CD4-positive, alpha-beta T cell (primary cell): ENCODE results near the gene TM4SF1. TPM values are rescaled to one million over a fixed set of nuclear protein-coding genes. Genes with fewer than 3 reads are reported as not detected.

ENCODE experiments used
- ATAC-seq: fragments of 200-7000 bp; cut with Tn5 transposase; one replicate; pipeline ENCODE4 v1.10.0; 2022; ENCODE audit warnings: mild to moderate bottlenecking; ENCODE audit not compliant: poor library complexity
- CTCF ChIA-PET: fragments of 350-600 bp; sonication (Branson Sonifier 250); formaldehyde crosslinking; loops from one replicate; lab custom pipeline; 2021; ENCODE audit warnings: antibody characterized with exemption, inconsistent platforms; lab: Charles Lee
- POLR2A ChIA-PET: fragments of 350-600 bp; sonication (Branson Sonifier 250); formaldehyde crosslinking; loops from one replicate; lab custom pipeline; 2021; ENCODE audit warnings: antibody characterized with exemption, inconsistent platforms; lab: Charles Lee
- DNase-seq, 14 experiments: peaks; one replicate each; pipeline ENCODE4 v3.0.0-alpha.2; 2013 to 2020; ENCODE audit warnings: mixed read lengths in 2 of 14
- H3K27ac ChIP-seq, 2 donors: one replicate each; pipeline versions ENCODE4 v1.5.1 to v1.7.0; 2013; ENCODE audit warnings: low read length in 2 of 2, low read depth in 1 of 2, mild to moderate bottlenecking in 1 of 2
- H3K27me3 ChIP-seq, 2 experiments: 1 replicate in 1 of 2; 2 replicates in 1 of 2; pipeline versions ENCODE4 v1.6.1 to v1.7.0; 2013; ENCODE audit warnings: low read length in 2 of 2, control low read depth in 1 of 2, mild to moderate bottlenecking in 1 of 2, moderate library complexity in 1 of 2; ENCODE audit not compliant: insufficient read depth in 2 of 2, control insufficient read depth in 1 of 2
- H3K36me3 ChIP-seq: one replicate; pipeline ENCODE4 v1.6.1; 2013; ENCODE audit warnings: low read length, control low read depth; ENCODE audit not compliant: insufficient read depth
- H3K4me1 ChIP-seq: one replicate; pipeline ENCODE4 v1.6.1; 2013; ENCODE audit warnings: low read length, control low read depth; ENCODE audit not compliant: insufficient read depth
- H3K4me3 ChIP-seq: one replicate; pipeline ENCODE4 v1.5.1; 2013; ENCODE audit warnings: mild to moderate bottlenecking, low read length, moderate library complexity
- H3K9me3 ChIP-seq, 2 experiments: 1 replicate in 1 of 2; 2 replicates in 1 of 2; pipeline versions ENCODE4 v1.6.1 to v1.7.0; 2013; ENCODE audit warnings: low read length in 2 of 2, mild to moderate bottlenecking in 2 of 2, control low read depth in 1 of 2, moderate library complexity in 1 of 2; ENCODE audit not compliant: control insufficient read depth in 1 of 2, insufficient read depth in 1 of 2
- H3K27ac Mint-ChIP-seq: one replicate; pipeline ENCODE4 v1.8.0; 2020; ENCODE audit warnings: mixed read lengths
- H3K27me3 Mint-ChIP-seq: one replicate; pipeline ENCODE4 v1.8.0; 2021; ENCODE audit warnings: mixed read lengths
- H3K36me3 Mint-ChIP-seq: one replicate; pipeline ENCODE4 v1.8.0; 2021; ENCODE audit warnings: low read depth, mixed read lengths
- H3K4me1 Mint-ChIP-seq: one replicate; pipeline ENCODE4 v1.8.0; 2021; ENCODE audit warnings: low read depth, mixed read lengths
- H3K4me3 Mint-ChIP-seq: one replicate; pipeline ENCODE4 v1.8.0; 2020; ENCODE audit warnings: mild to moderate bottlenecking, mixed read lengths
- H3K9me3 Mint-ChIP-seq: one replicate; pipeline ENCODE4 v1.8.0; 2020; ENCODE audit warnings: mixed read lengths
- CTCF ChIP-seq: fragments of 200-600 bp; IDR thresholded peaks from one replicate; pipeline ENCODE4 v1.8.0; 2022; ENCODE audit warnings: antibody characterized with exemption, mild to moderate bottlenecking
- intact Hi-C, 2 experiments: fragments of 100-400 bp; cut with DNase I in 1 of 2; cut with micrococcal nuclease in 1 of 2; formaldehyde crosslinking; loops; one replicate each; pipeline versions ENCODE4 v1.15.1 to v1.9.0; 2023 to 2025; cut with DNase I, micrococcal nuclease
- total RNA-seq, 174 experiments: library from RNA in 2 of 174; stranded (reverse) in 2 of 174; gene quantifications; one replicate each; pipeline ENCODE4 v1.2.3 and lab custom pipeline; 2021 to 2026

The TM4SF1 gene
- total RNA-seq, 2 experiments from 2014 or later = not detected

- H3K27ac ChIP-seq = no peak overlapping the region
- Mint-ChIP-seq H3K9me3 (no peaks in the 10 kb centered on the region), H3K27ac (no peak overlapping the region), H3K4me3 (no peak overlapping the region), H3K27me3 (peaks cover 6% of the 10 kb centered on the region), H3K4me1 (no peaks in the 10 kb centered on the region), H3K36me3 (no peaks in the 10 kb centered on the region)
- TF ChIP-seq CTCF = no peak
- no peaks in the 10 kb centered on the region for H3K9me3 ChIP-seq
- ChIA-PET CTCF (no interaction called here), POLR2A (no interaction called here)
- ATAC-seq = no peak
- H3K36me3 ChIP-seq = no peaks in the 10 kb centered on the region
- H3K4me3 ChIP-seq = no peak overlapping the region
- intact Hi-C loops = no loop called here
- DNase-seq = no peak
- no peaks in the 10 kb centered on the region for H3K4me1 ChIP-seq
- peaks cover 4% of the 10 kb centered on the region in 2 experiments for H3K27me3 ChIP-seq
These were observed 1.2 kb upstream of the TM4SF1 start for GRCh38 chr3:149378478-149379309.

GRCh38 chr3:149376718-149377407, 586 bp downstream of the TM4SF1 start:
- Mint-ChIP-seq H3K27me3 (peaks cover 11% of the 10 kb centered on the region), H3K36me3 (no peaks in the 10 kb centered on the region), H3K4me3 (no peak overlapping the region), H3K27ac (no peak overlapping the region), H3K9me3 (no peaks in the 10 kb centered on the region), H3K4me1 (no peaks in the 10 kb centered on the region)
- Histone ChIP-seq H3K9me3 (no peaks in the 10 kb centered on the region), H3K27ac (no peak overlapping the region), H3K27me3 (peaks cover 4% of the 10 kb centered on the region in 2 experiments), H3K36me3 (no peaks in the 10 kb centered on the region), H3K4me3 (no peak overlapping the region), H3K4me1 (no peaks in the 10 kb centered on the region)
- POLR2A ChIA-PET = no interaction called here
- intact Hi-C loops = no loop called here
- no peak for ATAC-seq
- no peak for DNase-seq
- TF ChIP-seq CTCF = no peak
- CTCF ChIA-PET = no interaction called here

GRCh38 chr3:149375501-149376196, 1.8 kb downstream of the TM4SF1 start:
- Histone ChIP-seq H3K4me1 (no peaks in the 10 kb centered on the region), H3K27me3 (peaks cover 4% of the 10 kb centered on the region in 2 experiments), H3K9me3 (no peaks in the 10 kb centered on the region), H3K27ac (no peak overlapping the region), H3K4me3 (no peak overlapping the region), H3K36me3 (no peaks in the 10 kb centered on the region)
- H3K27me3 Mint-ChIP-seq = peaks cover 11% of the 10 kb centered on the region
- intact Hi-C loops = no loop called here
- H3K4me1 Mint-ChIP-seq = no peaks in the 10 kb centered on the region
- DNase-seq (no peak), ATAC-seq (no peak)
- CTCF ChIA-PET = no interaction called here
- POLR2A ChIA-PET = no interaction called here
- H3K9me3 Mint-ChIP-seq = no peaks in the 10 kb centered on the region
- no peak overlapping the region for H3K4me3 Mint-ChIP-seq
- TF ChIP-seq CTCF = no peak
- no peaks in the 10 kb centered on the region for H3K36me3 Mint-ChIP-seq
- H3K27ac Mint-ChIP-seq = no peak overlapping the region
